GM18951 (cell line): ENCODE data around the gene PDLIM5.

Experiments used
- POLR2A ChIP-seq: IDR thresholded peaks from 4 replicates; pipeline ENCODE4 v1.6.1; 2011; ENCODE audit warnings: mild to moderate bottlenecking; ENCODE audit not compliant: insufficient read length, insufficient read depth; ENCODE audit errors: extremely low read depth
- in situ Hi-C: fragments of 300-500 bp; cut with MboI; formaldehyde crosslinking; loops from one replicate; pipeline ENCODE4 v1.12.0; 2022; ENCODE audit warnings: low sequenced_read_pairs, mixed read lengths, inconsistent platforms; ENCODE audit not compliant: unreplicated experiment

The PDLIM5 gene

DNA sequence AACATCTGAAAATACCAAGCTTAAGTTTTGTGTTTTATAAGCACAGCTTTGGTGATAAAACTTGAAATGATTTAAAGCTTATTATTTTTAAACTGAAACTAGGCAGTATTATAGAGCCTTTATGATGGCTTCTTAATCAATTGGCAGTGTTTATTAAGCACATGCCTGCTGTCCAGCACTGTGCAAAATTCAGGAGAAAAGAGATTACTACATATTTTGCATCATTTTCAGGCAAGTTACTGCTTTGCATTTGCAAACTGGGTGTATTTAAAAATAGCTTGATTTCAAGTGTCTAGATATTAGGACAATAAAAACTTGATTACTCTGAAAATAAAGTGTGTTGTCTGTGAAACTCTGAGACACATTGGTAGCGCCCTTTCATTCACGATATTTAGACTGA is 126.5 kb downstream of the PDLIM5 start:
- in situ Hi-C loops, result no loop called here

DNA sequence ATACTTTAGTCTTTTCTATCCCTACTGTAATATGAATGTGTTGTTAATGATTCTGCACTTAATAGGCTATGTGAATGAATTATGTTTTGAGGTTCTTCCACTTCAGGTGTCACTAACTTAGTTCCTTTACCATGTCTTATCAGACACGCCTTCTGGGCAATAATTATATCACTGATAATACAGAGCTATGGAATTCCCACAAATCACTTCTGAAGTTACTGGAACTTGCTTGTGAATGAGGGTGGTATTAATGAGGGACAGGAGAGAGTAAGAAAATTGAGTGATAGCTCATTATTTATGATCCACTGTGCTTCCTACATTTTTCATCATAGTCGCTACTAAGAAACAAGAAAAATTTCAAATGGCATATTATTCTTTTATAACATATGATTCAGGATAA is 130.0 kb downstream of the PDLIM5 start:
- TF ChIP-seq POLR2A, result no peak
- in situ Hi-C loops, result no loop called here

More for the DNA sequence above, 126.5 kb downstream of the PDLIM5 start:
- no peak for TF ChIP-seq POLR2A

DNA sequence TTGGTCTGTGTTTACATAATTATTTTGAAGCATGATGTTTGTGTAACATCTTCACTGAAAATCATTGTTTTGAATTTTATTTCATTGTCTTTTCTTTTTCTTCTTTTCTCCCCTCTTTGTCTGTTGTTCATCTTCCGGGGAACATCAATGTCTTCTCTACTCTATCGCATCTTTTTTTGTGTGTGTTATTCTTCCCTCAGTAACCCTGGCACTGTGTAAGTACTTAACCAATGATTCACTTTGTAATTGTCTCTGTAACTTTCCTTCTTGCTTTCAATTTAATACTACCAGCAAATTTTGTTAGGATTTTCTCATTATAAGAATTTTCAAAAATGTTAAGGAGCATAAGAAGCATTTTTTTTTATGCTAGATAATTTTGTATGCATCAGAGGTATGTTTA is 130.8 kb downstream of the PDLIM5 start:
- no peak for TF ChIP-seq POLR2A
- in situ Hi-C loops, result no loop called here

DNA sequence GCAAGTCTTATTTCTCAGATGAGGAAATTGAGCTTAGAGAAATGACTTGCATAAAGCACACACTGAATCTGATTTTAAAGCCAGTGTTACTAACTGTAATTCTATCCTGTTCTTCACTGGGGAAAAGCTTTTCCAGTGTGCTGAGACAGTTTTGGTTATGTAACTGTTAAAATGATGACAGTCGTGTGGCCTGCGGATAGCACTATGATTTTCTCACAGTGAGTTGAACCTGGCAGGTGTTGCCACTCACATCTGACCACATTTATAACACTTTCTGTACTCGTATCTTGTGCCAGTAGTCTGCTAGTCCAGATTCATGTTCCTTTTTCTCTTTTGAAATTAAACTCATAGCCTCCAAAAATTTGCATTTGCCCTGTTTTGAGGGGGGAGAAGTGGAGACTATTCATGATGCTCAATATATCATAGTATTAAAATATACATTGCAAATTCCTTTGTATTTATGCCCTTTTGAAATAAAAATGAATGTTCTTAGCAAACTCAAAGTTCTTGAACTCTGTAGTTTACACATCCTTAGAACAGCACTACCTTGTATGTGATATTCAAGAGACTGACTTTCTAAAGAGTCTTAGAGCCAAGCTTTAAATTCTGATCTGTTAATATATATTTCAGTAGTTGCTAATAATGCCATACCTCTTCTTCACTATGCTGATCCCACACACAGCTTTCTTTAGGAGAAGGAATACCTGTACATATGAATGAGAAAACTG is 132.3 kb downstream of the PDLIM5 start:
- TF ChIP-seq POLR2A, result no peak
- in situ Hi-C loops, result no loop called here

- no peak for TF ChIP-seq POLR2A
- in situ Hi-C loops, result no loop called here
Observed at GRCh38 chr4:94588896-94589693, 137.4 kb downstream of the PDLIM5 start.

DNA sequence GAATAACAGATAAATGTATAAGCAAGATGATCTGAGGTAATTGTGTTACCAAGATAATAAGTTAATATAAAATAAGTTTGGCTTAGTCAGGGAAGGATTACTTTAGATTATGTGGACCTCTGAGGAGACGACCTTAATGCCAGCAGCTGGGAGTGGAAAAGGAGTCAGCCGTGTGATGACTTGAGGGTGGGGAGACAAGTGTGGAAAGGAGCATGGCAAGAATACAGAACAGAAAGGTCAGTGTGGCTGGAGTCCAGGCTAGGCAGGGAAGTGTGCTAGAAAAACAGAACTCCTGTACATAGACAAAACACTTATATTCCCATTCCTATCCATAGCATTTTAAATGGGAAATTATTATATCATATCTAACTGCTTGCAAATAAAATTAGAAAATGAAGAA is 138.8 kb downstream of the PDLIM5 start:
- in situ Hi-C loops, result no loop called here
- no peak for TF ChIP-seq POLR2A

- in situ Hi-C loops, result no loop called here
- no peak for TF ChIP-seq POLR2A
Observed at GRCh38 chr4:94591289-94591688, 139.5 kb downstream of the PDLIM5 start.

- no peak for TF ChIP-seq POLR2A
- in situ Hi-C loops, result loop anchor here (5.0 kb wide), 1 partner anchor 188 kb away; no protein-coding TSS in a partner anchor
Observed at GRCh38 chr4:94595013-94595412, 143.3 kb downstream of the PDLIM5 start.

DNA sequence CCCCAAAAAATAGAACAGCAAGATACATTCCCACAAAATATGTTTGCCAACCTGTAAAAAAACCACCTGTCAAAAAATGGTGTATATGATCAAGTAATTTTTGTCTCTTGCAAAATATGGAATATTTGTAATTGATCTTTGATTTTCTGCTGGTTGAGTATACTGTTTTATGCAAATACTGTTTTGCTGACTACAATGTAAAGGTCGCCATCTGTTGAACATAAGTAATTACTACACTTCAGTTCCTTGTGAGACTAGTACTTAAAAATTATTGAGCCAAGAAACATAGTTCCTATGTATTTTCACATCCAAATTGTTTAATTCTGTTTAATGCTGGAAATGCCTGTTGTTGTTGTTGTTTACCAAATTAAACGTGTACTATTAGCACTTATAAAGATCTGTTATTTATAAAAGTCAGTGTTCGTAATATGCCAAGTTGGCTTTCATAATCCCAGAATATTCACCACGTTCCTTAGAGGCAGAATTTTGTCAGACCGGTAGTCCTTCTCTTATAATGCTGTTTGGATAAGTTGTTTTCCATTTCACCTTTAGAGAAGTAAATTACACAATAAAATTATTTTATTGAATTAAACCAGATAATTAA is 144.2 kb downstream of the PDLIM5 start:
- TF ChIP-seq POLR2A, result no peak
- in situ Hi-C loops, result loop anchor here (5.0 kb wide), 1 partner anchor 189 kb away; no protein-coding TSS in a partner anchor

DNA sequence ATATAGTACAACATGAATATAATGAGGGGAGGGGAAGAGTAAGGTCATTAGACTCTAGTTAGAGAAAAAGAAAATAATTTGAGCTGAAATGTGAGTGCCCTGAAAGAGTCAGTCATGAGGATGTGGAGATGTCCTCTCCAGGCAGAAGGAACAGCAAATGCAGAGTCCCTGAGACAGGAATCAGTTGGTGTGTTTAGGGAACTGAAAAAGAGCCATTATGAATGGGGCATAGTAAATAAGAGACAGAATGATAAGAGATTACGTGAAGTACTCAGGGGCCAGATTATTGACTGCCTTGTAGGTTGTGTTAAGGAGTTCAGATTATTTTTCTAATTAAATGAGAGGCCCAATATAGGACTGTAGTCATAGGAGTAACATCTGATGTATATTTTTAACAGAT is 147.0 kb downstream of the PDLIM5 start:
- in situ Hi-C loops, result loop anchor here (5.0 kb wide), 1 partner anchor 191 kb away; no protein-coding TSS in a partner anchor

DNA sequence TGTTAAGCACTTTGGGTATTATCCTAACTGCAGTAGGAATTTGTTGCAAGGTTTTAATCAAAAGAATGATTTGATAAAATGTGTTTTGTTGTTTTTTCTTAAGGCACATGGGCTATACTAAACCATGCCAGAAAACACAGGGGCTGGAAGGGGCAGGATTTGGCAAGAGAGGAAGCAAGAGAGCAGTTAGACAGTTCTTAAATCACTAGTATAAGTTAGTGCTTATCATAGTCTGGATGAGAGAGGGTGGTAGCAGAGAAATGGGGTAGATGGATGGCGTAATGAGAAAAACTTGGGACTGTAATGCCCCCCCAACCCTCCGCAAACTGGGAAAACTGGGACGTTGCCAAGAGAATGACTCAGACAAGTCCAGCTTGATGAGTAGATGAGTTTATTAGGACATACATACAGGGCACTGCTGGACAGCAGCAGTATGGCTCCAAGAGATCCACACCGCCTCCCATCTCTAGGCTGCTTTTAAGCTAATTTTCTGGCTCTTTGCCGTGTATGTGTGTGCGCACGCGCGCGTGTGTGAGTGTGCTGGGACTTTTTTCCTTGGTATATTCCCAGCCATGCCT is 151.5 kb downstream of the PDLIM5 start:
- TF ChIP-seq POLR2A, result no peak
- in situ Hi-C loops, result loop anchor here (25.0 kb wide), 1 partner anchor 509 kb away; no protein-coding TSS in a partner anchor

More for the DNA sequence above, 147.0 kb downstream of the PDLIM5 start:
- no peak for TF ChIP-seq POLR2A

- TF ChIP-seq POLR2A, result no peak
- in situ Hi-C loops, result loop anchor here (25.0 kb wide), 1 partner anchor 507 kb away; no protein-coding TSS in a partner anchor
Observed at GRCh38 chr4:94605241-94605805, 153.6 kb downstream of the PDLIM5 start.

- TF ChIP-seq POLR2A, result no peak
- in situ Hi-C loops, result loop anchor here (25.0 kb wide), 1 partner anchor 502 kb away; no protein-coding TSS in a partner anchor
Observed at GRCh38 chr4:94610145-94610544, 158.4 kb downstream of the PDLIM5 start.

- in situ Hi-C loops, result loop anchor here (25.0 kb wide), 1 partner anchor 499 kb away; no protein-coding TSS in a partner anchor
- no peak for TF ChIP-seq POLR2A
Observed at GRCh38 chr4:94613248-94613647, 161.5 kb downstream of the PDLIM5 start.
